HepG2 (cell line): ENCODE results near the gene CS. TPM values are rescaled to one million over a fixed set of nuclear protein-coding genes. Genes with fewer than 3 reads are reported as not detected.

ENCODE experiments used
- ATF1 ChIP-seq: IDR thresholded peaks from 2 replicates; pipeline ENCODE4 v1.6.1; 2016; ENCODE audit warnings: mild to moderate bottlenecking, control low read depth
- FOXO4 ChIP-seq: sonication (generic); formaldehyde crosslinking; conservative IDR thresholded peaks from 2 replicates; pipeline ENCODE4 v1.8.1; 2023; ENCODE audit warnings: missing genetic modification reagents
- GPN1 ChIP-seq: sonication (generic); formaldehyde crosslinking; IDR thresholded peaks from 2 replicates; pipeline ENCODE4 v1.5.1; 2020; ENCODE audit warnings: missing genetic modification reagents, borderline replicate concordance
- HNRNPK ChIP-seq: fragments of 200-400 bp; formaldehyde crosslinking; IDR thresholded peaks from 2 replicates; pipeline ENCODE4 v1.6.1; 2018; ENCODE audit warnings: low read length, low read depth, moderate library complexity, mild to moderate bottlenecking; ENCODE audit not compliant: poor library complexity, severe bottlenecking
- JUN ChIP-seq: sonication (generic); formaldehyde crosslinking; IDR thresholded peaks from 2 replicates; pipeline ENCODE4 v1.4.0; 2020; ENCODE audit warnings: mild to moderate bottlenecking, missing genetic modification reagents
- KDM5A ChIP-seq: fragments of 200-600 bp; sonication (generic); IDR thresholded peaks from 2 replicates; pipeline ENCODE4 v1.7.0; 2018; ENCODE audit warnings: antibody characterized with exemption, mild to moderate bottlenecking, low read length, borderline replicate concordance
- MXD4 ChIP-seq: IDR thresholded peaks from 2 replicates; pipeline ENCODE4 v1.6.1; 2016; ENCODE audit warnings: mild to moderate bottlenecking, missing biosample characterization, missing genetic modification reagents
- POLR2AphosphoS2 ChIP-seq: IDR thresholded peaks from 2 replicates; pipeline ENCODE4 v1.6.1; 2011; ENCODE audit warnings: low read depth, low read length, improper control_type of control experiment
- SIX4 ChIP-seq: sonication (generic); formaldehyde crosslinking; IDR thresholded peaks from 2 replicates; pipeline ENCODE4 v1.4.0; 2020; ENCODE audit warnings: missing genetic modification reagents
- THAP8 ChIP-seq: sonication (generic); formaldehyde crosslinking; IDR thresholded peaks from 2 replicates; pipeline ENCODE4 v1.5.1; 2020; ENCODE audit warnings: missing genetic modification reagents, mild to moderate bottlenecking, borderline replicate concordance
- ZNF644 ChIP-seq: IDR thresholded peaks from 2 replicates; pipeline ENCODE4 v1.6.1; 2016; ENCODE audit warnings: low read depth
- polyA plus RNA-seq, 8 experiments: library from polyadenylated mRNA; depleted of rRNA in 3 of 8; stranded (reverse) in 7 of 8; unstranded in 1 of 8; fragments of >200 nt; fragmentation: Illumina TruSeq in 4 of 8; extraction: Trizol in 4 of 8; gene quantifications; 2 replicates each; pipeline versions ENCODE4 v1.2.1 to v1.2.3, GENCODE V29; 2011 to 2016; ENCODE audit warnings: low read depth in 4 of 8, missing spikeins in 1 of 8, mixed read lengths in 1 of 8; ENCODE audit not compliant: insufficient read depth in 1 of 8
- total RNA-seq, 5 experiments: library from RNA; depleted of rRNA; stranded (reverse); fragments of >200 nt; fragmentation: Illumina TruSeq; extraction: Trizol; gene quantifications; 2 replicates each; pipeline ENCODE4 v1.2.3, GENCODE V29; 2016; ENCODE audit warnings: low read depth in 1 of 5
- TF ChIP-seq, protein P1 (sequence below): sonication (generic); formaldehyde crosslinking; IDR thresholded peaks from 2 replicates; pipeline ENCODE4 v1.4.0; 2020; ENCODE audit warnings: missing genetic modification reagents
- TF ChIP-seq, protein P2 (sequence below): conservative IDR thresholded peaks from 2 replicates; pipeline ENCODE4 v1.6.1; 2018; ENCODE audit warnings: missing genetic modification reagents
- TF ChIP-seq, protein P3 (sequence below): sonication (generic); formaldehyde crosslinking; IDR thresholded peaks from 2 replicates; pipeline ENCODE4 v1.4.0; 2020; ENCODE audit warnings: mild to moderate bottlenecking, missing genetic modification reagents, borderline replicate concordance
- TF ChIP-seq, protein P4 (sequence below): sonication (generic); formaldehyde crosslinking; IDR thresholded peaks from 2 replicates; pipeline ENCODE4 v1.5.1; 2020; ENCODE audit warnings: missing genetic modification reagents, mild to moderate bottlenecking, borderline replicate concordance

CS gene
- total and polyA plus RNA-seq, 2 of the 13 experiments (the other 11 are each of a cell fraction or from before 2014, with no cell fraction given): 173 to 175 TPM

DNA sequence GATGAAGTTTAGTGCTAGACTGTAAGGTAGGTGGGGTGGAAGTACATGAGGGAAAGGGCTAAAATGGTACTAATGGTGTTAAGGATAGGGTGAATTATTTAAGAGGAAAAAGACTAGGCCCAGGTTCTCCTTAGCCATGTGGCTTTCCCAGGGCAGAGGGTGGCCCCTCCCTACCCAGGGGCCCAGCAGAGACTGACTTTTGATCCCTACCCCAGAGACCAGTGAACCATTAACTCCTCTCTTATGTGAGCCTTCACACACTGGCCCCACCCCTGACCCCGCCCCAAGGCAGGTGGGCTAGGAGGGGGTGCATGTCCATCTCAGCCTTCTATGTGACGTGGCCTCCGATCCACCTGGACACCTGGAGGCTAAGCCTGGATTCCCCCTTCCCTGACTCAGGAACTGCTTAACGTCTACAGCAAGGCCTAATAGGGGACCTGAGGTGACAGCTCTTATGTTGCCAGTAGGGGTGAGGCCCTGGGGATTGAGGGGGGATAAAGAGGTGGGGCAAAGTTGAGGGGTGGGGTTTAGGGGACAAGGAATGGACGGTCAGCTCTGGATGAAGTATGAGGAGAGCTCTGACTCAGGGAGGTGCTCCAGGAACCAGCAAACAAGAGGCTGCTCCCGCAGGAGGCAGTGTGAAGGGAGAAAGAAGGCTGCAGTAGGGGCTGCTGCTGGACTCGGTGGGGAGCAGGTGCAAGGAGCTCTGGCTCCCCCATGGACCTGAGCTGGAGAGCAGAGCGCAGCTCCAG, 69.5 kb downstream of the CS start (continued):
- TF ChIP-seq, protein P1, sequence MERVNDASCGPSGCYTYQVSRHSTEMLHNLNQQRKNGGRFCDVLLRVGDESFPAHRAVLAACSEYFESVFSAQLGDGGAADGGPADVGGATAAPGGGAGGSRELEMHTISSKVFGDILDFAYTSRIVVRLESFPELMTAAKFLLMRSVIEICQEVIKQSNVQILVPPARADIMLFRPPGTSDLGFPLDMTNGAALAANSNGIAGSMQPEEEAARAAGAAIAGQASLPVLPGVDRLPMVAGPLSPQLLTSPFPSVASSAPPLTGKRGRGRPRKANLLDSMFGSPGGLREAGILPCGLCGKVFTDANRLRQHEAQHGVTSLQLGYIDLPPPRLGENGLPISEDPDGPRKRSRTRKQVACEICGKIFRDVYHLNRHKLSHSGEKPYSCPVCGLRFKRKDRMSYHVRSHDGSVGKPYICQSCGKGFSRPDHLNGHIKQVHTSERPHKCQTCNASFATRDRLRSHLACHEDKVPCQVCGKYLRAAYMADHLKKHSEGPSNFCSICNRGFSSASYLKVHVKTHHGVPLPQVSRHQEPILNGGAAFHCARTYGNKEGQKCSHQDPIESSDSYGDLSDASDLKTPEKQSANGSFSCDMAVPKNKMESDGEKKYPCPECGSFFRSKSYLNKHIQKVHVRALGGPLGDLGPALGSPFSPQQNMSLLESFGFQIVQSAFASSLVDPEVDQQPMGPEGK (CRISPR knock-in tag): peak; percentile 92
- TF ChIP-seq FOXO4 (0 out of 2 replicates have a peak, but pooled peaks have one; percentile 75), GPN1 (CRISPR knock-in tag) (no peak), ZNF644 (0 out of 2 replicates have a peak, but pooled peaks have one; percentile 5), THAP8 (CRISPR knock-in tag) (no peak), HNRNPK (no peak), MXD4 (no peak; the same call in 1 of the 2 replicates), SIX4 (CRISPR knock-in tag) (0 out of 2 replicates have a peak, but pooled peaks have one; percentile 27), ATF1 (CRISPR knock-in tag) (peak; percentile 47; the same call in 1 of the 2 replicates), POLR2AphosphoS2 (peak; percentile 41; the same call in 1 of the 2 replicates), KDM5A (peak; percentile 67; the same call in 1 of the 2 replicates), JUN (CRISPR knock-in tag) (peak; percentile 68; the same call in 1 of the 2 replicates)
- TF ChIP-seq, protein P2, sequence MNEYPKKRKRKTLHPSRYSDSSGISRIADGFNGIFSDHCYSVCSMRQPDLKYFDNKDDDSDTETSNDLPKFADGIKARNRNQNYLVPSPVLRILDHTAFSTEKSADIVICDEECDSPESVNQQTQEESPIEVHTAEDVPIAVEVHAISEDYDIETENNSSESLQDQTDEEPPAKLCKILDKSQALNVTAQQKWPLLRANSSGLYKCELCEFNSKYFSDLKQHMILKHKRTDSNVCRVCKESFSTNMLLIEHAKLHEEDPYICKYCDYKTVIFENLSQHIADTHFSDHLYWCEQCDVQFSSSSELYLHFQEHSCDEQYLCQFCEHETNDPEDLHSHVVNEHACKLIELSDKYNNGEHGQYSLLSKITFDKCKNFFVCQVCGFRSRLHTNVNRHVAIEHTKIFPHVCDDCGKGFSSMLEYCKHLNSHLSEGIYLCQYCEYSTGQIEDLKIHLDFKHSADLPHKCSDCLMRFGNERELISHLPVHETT (CRISPR knock-in tag): no peak
- TF ChIP-seq, protein P3, sequence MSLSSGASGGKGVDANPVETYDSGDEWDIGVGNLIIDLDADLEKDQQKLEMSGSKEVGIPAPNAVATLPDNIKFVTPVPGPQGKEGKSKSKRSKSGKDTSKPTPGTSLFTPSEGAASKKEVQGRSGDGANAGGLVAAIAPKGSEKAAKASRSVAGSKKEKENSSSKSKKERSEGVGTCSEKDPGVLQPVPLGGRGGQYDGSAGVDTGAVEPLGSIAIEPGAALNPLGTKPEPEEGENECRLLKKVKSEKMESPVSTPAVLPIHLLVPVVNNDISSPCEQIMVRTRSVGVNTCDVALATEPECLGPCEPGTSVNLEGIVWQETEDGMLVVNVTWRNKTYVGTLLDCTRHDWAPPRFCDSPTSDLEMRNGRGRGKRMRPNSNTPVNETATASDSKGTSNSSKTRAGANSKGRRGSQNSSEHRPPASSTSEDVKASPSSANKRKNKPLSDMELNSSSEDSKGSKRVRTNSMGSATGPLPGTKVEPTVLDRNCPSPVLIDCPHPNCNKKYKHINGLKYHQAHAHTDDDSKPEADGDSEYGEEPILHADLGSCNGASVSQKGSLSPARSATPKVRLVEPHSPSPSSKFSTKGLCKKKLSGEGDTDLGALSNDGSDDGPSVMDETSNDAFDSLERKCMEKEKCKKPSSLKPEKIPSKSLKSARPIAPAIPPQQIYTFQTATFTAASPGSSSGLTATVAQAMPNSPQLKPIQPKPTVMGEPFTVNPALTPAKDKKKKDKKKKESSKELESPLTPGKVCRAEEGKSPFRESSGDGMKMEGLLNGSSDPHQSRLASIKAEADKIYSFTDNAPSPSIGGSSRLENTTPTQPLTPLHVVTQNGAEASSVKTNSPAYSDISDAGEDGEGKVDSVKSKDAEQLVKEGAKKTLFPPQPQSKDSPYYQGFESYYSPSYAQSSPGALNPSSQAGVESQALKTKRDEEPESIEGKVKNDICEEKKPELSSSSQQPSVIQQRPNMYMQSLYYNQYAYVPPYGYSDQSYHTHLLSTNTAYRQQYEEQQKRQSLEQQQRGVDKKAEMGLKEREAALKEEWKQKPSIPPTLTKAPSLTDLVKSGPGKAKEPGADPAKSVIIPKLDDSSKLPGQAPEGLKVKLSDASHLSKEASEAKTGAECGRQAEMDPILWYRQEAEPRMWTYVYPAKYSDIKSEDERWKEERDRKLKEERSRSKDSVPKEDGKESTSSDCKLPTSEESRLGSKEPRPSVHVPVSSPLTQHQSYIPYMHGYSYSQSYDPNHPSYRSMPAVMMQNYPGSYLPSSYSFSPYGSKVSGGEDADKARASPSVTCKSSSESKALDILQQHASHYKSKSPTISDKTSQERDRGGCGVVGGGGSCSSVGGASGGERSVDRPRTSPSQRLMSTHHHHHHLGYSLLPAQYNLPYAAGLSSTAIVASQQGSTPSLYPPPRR (CRISPR knock-in tag): peak; percentile 57; the same call in 1 of the 2 replicates
- TF ChIP-seq, protein P4, sequence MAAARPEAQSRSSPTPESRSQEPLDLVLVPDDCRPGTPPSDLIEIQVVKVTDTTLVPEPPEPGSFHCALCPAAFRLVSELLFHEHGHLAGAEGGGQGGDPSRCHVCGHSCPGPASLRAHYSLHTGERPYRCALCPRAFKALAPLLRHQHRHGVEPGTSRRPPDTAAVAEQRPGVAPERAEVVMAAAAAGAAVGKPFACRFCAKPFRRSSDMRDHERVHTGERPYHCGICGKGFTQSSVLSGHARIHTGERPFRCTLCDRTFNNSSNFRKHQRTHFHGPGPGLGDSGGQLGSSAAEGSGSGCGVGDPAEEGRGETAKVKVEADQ (CRISPR knock-in tag): peak; percentile 58; the same call in 1 of the 2 replicates
